NCI-H345 (cell line): ENCODE data around the gene BMP4.
A peak's percentile ranks its signal among the peaks of the same experiment; 100 is the strongest.

Experiments used
- DNase-seq: peaks from one replicate; lab custom pipeline; 2025; lab: John Stamatoyannopoulos, UW

BMP4 gene

GRCh38 chr14:53946404-53947093 lies 10.1 kb downstream of the BMP4 start:
- no peak for DNase-seq

GRCh38 chr14:53946071-53946403 lies 10.6 kb downstream of the BMP4 start:
- no peak for DNase-seq

DNA sequence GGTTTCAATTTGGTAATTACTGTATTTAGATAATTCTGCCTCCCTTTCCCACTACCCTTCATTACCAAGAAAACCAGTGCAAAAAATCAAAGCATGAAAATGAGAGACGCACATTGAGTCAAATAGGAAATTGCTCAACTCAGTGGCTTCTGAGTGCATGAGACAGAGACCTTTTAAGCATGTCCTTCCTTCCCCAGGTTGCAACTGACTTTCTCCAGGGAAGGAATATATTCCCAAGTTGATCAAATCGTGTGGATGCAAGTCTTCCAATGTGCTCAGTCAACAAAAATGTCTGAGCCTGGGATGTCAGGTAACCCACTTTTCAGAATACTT lies 12.9 kb downstream of the BMP4 start:
- DNase-seq, result no peak

DNA sequence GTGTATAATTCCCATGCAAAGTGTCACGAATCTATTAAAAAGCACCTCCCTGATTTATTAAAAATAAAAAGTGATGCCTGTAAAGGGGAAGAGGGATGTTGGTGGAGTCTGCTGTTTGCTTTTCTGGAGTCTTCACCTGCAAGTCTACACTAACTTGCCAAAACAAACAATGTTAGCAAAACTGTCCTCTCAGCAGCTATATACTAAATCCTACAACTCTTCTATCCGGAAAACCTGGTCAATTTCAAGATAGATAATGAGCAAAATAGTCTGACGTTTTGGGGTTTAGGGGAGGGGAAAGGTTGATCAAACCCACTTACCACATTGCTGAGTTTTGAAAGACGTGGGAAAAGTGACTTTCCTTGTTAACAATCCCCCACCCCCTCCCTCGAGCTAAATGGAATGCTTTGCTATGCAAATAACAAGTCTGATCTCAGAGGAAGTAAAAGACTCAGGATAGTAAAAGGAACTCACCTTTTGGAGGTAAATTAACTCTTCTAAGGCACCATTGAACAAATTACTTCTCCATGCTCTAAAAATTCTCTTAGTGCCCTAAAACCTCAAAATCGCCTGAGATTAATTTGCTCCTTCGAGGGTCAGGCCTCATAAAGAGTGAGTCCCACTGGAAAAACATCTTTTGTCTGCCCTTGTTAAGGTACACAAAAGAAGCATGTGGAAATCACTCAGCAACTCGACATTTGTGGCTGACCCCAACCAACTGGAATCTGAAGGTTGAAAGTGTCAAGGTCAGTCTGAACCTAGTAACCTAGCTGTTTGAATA lies 13.5 kb downstream of the BMP4 start:
- no peak for DNase-seq

DNA sequence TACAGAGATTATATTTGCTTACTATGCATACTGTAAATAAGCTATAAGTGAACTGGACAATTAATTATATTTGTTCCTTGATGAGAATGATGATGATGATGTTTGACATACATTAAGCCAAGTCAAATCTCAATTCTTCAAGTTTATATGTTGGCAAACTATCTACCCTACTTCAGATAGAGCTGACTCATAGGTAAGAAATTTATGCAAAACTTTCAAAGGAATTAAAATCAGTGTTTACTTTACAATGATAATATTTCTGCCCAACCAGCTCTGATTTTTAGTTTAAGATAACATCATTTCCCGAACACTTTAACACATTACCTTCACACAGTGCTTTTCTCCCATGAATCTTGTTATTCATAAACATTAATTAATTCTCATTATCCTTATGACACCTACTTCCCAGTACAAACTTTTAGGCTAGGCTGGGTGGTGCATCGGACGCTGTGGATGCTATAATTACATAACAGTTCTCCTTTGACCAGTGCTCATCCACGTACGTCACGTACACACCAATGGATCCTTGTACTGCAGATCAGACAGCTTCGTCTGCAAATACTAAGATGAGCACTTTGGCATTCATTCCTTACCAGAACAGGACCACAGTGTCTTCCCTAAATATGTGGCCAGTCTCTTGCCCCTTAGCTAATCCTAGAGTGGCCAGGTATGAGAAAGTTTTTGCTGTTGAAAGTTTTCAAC lies 18.3 kb downstream of the BMP4 start:
- DNase-seq, result no peak

GRCh38 chr14:53934778-53935414 lies 21.7 kb downstream of the BMP4 start:
- DNase-seq, result no peak

- no peak for DNase-seq
These were observed 23.7 kb downstream of the BMP4 start for GRCh38 chr14:53932966-53933365.

GRCh38 chr14:53929871-53930715 lies 26.5 kb downstream of the BMP4 start:
- peak; percentile 21 for DNase-seq

- no peak for DNase-seq
These were observed 29.5 kb downstream of the BMP4 start for GRCh38 chr14:53927171-53927570.

- no peak for DNase-seq
These were observed 31.3 kb downstream of the BMP4 start for GRCh38 chr14:53925201-53925766.

GRCh38 chr14:53924753-53925152 lies 31.9 kb downstream of the BMP4 start:
- DNase-seq, result no peak

GRCh38 chr14:53921027-53921426 lies 35.6 kb downstream of the BMP4 start:
- DNase-seq, result no peak

GRCh38 chr14:53916239-53916638 lies 40.4 kb downstream of the BMP4 start:
- no peak for DNase-seq

DNA sequence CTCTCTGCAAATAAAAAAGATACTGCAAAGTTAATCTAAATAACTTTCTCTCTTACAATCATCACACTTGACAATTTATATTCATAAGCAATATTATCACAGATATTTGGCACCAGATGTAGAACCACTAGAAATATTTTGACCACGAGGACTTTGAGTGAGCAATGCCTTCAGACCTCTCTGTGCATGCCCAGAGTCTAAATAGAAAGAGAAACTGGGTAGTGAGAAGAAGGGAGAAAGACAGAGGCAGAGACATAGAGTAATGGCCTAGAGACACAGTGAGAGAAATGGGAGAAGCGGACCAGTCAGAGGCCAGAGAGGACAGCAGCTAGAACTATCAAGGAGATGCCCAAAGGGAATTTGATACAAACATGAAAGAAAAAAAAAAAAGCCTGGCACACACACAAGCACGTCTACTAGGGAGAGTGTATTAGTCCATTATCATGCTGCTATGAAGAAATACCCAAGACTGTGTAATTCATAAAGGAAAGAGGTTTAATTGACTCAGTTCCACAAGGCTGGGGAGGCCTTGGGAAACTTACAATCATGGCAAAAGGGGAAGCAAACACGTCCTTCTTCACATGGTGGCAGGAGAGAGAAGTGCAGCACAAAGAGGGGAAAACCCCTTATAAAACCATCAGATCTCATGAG lies 41.1 kb downstream of the BMP4 start:
- no peak for DNase-seq

DNA sequence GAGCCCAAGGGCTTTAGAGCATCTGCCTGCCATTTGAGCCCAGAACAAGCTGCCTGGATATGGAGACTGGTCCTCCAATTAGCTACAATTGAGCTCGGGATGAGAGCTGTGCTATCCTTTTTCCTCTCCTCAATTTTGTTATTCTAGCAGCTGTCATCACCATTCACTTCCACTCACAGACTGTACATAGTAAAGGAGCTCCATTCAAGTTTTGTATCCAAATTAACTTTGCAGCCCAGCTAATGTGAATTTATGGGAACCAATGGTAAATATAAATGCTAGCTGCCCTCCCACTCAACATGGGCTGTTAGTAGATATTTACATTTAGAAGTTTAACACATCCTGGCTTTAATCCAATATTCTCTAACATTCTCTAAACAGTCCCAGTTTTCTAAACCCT lies 44.6 kb downstream of the BMP4 start:
- peak; percentile 34 for DNase-seq

DNA sequence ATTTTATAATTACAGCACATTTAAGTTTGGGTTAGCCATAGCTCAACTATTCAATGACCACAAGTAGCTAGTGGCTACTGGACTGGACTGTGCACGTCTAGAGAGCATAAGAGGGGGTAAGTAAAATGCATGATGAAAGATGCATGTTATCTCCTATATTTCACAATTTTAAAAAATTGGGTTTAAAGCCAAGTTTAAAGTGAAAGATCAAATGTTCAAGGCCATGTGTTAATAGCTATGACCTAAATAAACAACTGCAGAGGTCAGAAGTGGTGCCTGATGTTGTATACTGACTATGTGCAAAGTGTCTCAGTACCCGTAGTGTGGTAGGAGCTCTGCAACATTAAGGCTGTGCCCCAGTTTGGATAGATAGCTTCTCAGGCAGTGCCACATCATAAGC lies 48.2 kb downstream of the BMP4 start:
- no peak for DNase-seq

GRCh38 chr14:53902307-53902706 lies 54.3 kb downstream of the BMP4 start:
- DNase-seq, result no peak

GRCh38 chr14:53900499-53900898 lies 56.1 kb downstream of the BMP4 start:
- DNase-seq, result no peak
